HG02571 (cell line): ENCODE measurements around the gene PSME3.

ENCODE experiments used
- ATAC-seq: cut with Tn5 transposase; IDR thresholded peaks from one replicate; pipeline ENCODE4 v1.9.1; 2021; ENCODE audit warnings: mild to moderate bottlenecking, moderate library complexity; ENCODE audit not compliant: unreplicated experiment

PSME3 gene

GRCh38 chr17:42814633-42815399 is 18.4 kb upstream of the PSME3 start:
- no peak for ATAC-seq

- ATAC-seq, result no peak
These were observed 15.3 kb upstream of the PSME3 start for GRCh38 chr17:42817866-42818265.

GRCh38 chr17:42818379-42818778 is 14.8 kb upstream of the PSME3 start:
- no peak for ATAC-seq

GRCh38 chr17:42819939-42820535 is 13.2 kb upstream of the PSME3 start:
- no peak for ATAC-seq

- no peak for ATAC-seq
These were observed 12.0 kb upstream of the PSME3 start for GRCh38 chr17:42821176-42821575.

GRCh38 chr17:42827472-42827871 is 5.7 kb upstream of the PSME3 start:
- no peak for ATAC-seq

GRCh38 chr17:42830971-42831370 is 2.2 kb upstream of the PSME3 start:
- no peak for ATAC-seq

GRCh38 chr17:42832213-42832933 is 824 bp upstream of the PSME3 start:
- no peak for ATAC-seq

- no peak for ATAC-seq
These were observed 698 bp downstream of the PSME3 start for GRCh38 chr17:42833767-42834422.

- no peak for ATAC-seq
These were observed 2.5 kb downstream of the PSME3 start for GRCh38 chr17:42835732-42836131.

- no peak for ATAC-seq
These were observed 8.9 kb downstream of the PSME3 start for GRCh38 chr17:42841975-42842685.

GRCh38 chr17:42843358-42843934 is 10.2 kb downstream of the PSME3 start:
- no peak for ATAC-seq

- ATAC-seq, result no peak
These were observed 11.1 kb downstream of the PSME3 start, which contains the start of gene AOC2 for GRCh38 chr17:42844271-42844670. TSS of gene AOC2 (plus strand) at chr17:42844580. CDS start at chr17:42844627, 47 bp downstream.

GRCh38 chr17:42844761-42845555 is 11.8 kb downstream of the PSME3 start:
- ATAC-seq, result no peak

GRCh38 chr17:42845556-42845917 is 12.3 kb downstream of the PSME3 start:
- no peak for ATAC-seq

GRCh38 chr17:42845918-42846593 is 12.9 kb downstream of the PSME3 start:
- no peak for ATAC-seq

GRCh38 chr17:42846594-42847280 is 13.5 kb downstream of the PSME3 start:
- no peak for ATAC-seq

- no peak for ATAC-seq
These were observed 14.9 kb downstream of the PSME3 start for GRCh38 chr17:42848093-42848492.
